GM12878 (cell line): ENCODE results near the gene ZBTB16. TPM values are rescaled to one million over a fixed set of nuclear protein-coding genes. Genes with fewer than 3 reads are reported as not detected.

Experiments
- ATAC-seq: fragments of 200-7000 bp; cut with Tn5 transposase; 3 replicates; pipeline ENCODE4 v1.9.1; 2020; ENCODE audit warnings: mild to moderate bottlenecking, moderate library complexity
- BruUV-seq: library from RNA; stranded (reverse); fragments of 400-500 nt; replicated peaks from 2 replicates; lab custom pipeline; 2021; lab: Mats Ljungman, UMichigan
- CTCF ChIA-PET: fragments of 300-600 bp; sonication (Branson Sonifier 250); formaldehyde crosslinking; extraction: SDS; loops from one replicate; lab custom pipeline; 2021; ENCODE audit warnings: inconsistent platforms; lab: Yijun Ruan, JAX
- POLR2A ChIA-PET: fragments of 350-600 bp; formaldehyde crosslinking; extraction: SDS; loops from one replicate; lab custom pipeline; 2021; ENCODE audit warnings: inconsistent platforms; lab: Charles Lee
- RAD21 ChIA-PET: fragments of 300-600 bp; sonication (Branson Sonifier 250); formaldehyde crosslinking; loops from one replicate; lab custom pipeline; 2023; ENCODE audit warnings: antibody characterized with exemption; ENCODE audit not compliant: unreplicated experiment; lab: Charles Lee
- SMC1A ChIA-PET: fragments of 300-600 bp; sonication (Branson Sonifier 250); formaldehyde crosslinking; loops from one replicate; lab custom pipeline; 2023; ENCODE audit not compliant: unreplicated experiment, uncharacterized antibody; lab: Charles Lee
- DNase-seq: peaks from one replicate; pipeline ENCODE4 v3.0.0-alpha.2; 2011; ENCODE audit warnings: low read depth, low spot score
- FAIRE-seq: peaks from 3 replicates; lab custom pipeline; 2011; peaks lifted over from hg19 to GRCh38; lab: Jason Lieb, UNC
- H2AFZ ChIP-seq: 2 replicates; pipeline ENCODE4 v1.6.0; 2011; ENCODE audit warnings: low read depth, low read length, control low read depth; ENCODE audit not compliant: control insufficient read depth
- H3K27ac ChIP-seq: 2 replicates; pipeline ENCODE4 v1.5.1; 2011; ENCODE audit warnings: control low read depth; ENCODE audit not compliant: control insufficient read depth, insufficient read depth
- H3K27me3 ChIP-seq, 2 experiments: replicated peaks in 1 of 2; 2 replicates each; pipeline versions ENCODE4 v1.6.0 to v1.6.1; 2011; ENCODE audit warnings: low read length in 1 of 2; ENCODE audit not compliant: control insufficient read depth in 2 of 2, insufficient read depth in 2 of 2
- H3K36me3 ChIP-seq, 2 experiments: 2 replicates each; pipeline ENCODE4 v1.5.1; 2011; ENCODE audit warnings: low read length in 1 of 2; ENCODE audit not compliant: control insufficient read depth in 2 of 2, insufficient read depth in 2 of 2
- H3K4me1 ChIP-seq: 2 replicates; pipeline ENCODE4 v1.6.1; 2011; ENCODE audit warnings: mild to moderate bottlenecking, low read length, moderate library complexity, mixed read lengths; ENCODE audit not compliant: control insufficient read depth, insufficient read depth
- H3K4me2 ChIP-seq: 2 replicates; pipeline ENCODE4 v1.6.0; 2011; ENCODE audit warnings: control low read depth; ENCODE audit not compliant: control insufficient read depth, insufficient read depth
- H3K4me3 ChIP-seq: fragments of 200-600 bp; sonication (generic); 2 replicates; pipeline ENCODE4 v1.5.1; 2016
- H3K79me2 ChIP-seq: 2 replicates; pipeline ENCODE4 v1.6.0; 2011; ENCODE audit warnings: low read length; ENCODE audit not compliant: control insufficient read depth, insufficient read depth
- H3K9ac ChIP-seq: 2 replicates; pipeline ENCODE4 v1.8.0; 2011; ENCODE audit warnings: low read length, control low read depth, mixed read lengths; ENCODE audit not compliant: control insufficient read depth, insufficient read depth
- H3K9me3 ChIP-seq: replicated peaks from 3 replicates; pipeline ENCODE4 v1.5.1; 2011; ENCODE audit warnings: mild to moderate bottlenecking, low read length; ENCODE audit not compliant: control insufficient read depth, insufficient read depth
- H4K20me1 ChIP-seq: 2 replicates; pipeline ENCODE4 v1.6.0; 2011; ENCODE audit not compliant: control insufficient read depth, insufficient read depth
- ATF7 ChIP-seq: fragments of 450-650 bp; IDR thresholded peaks from 2 replicates; pipeline ENCODE4 v1.6.1; 2016; ENCODE audit warnings: low read depth, mild to moderate bottlenecking
- CHD4 ChIP-seq: fragments of 200-600 bp; sonication (generic); IDR thresholded peaks from 2 replicates; pipeline ENCODE4 v1.6.1; 2016; ENCODE audit warnings: mild to moderate bottlenecking
- ESRRA ChIP-seq: IDR thresholded peaks from 2 replicates; pipeline ENCODE4 v1.6.1; 2012; ENCODE audit warnings: mild to moderate bottlenecking, low read length, improper control_type of control experiment
- EZH2 ChIP-seq: IDR thresholded peaks from 2 replicates; pipeline ENCODE4 v1.6.1; 2012; ENCODE audit warnings: low read depth, mild to moderate bottlenecking, control low read depth, inconsistent platforms, low read length, borderline replicate concordance; ENCODE audit not compliant: control insufficient read depth
- LARP7 ChIP-seq: fragments of 450-650 bp; IDR thresholded peaks from 2 replicates; pipeline ENCODE4 v1.6.1; 2017; ENCODE audit warnings: mild to moderate bottlenecking
- NRF1 ChIP-seq: conservative IDR thresholded peaks from 2 replicates; pipeline ENCODE4 v1.6.1; 2011; ENCODE audit warnings: mild to moderate bottlenecking, low read depth, low read length, improper control_type of control experiment
- YBX1 ChIP-seq: fragments of 450-650 bp; IDR thresholded peaks from 2 replicates; pipeline ENCODE4 v1.6.1; 2016; ENCODE audit warnings: antibody characterized with exemption
- YY1 ChIP-seq: IDR thresholded peaks from 2 replicates; pipeline ENCODE4 v1.6.1; 2011; ENCODE audit warnings: low read depth, mild to moderate bottlenecking, low read length
- ZBED1 ChIP-seq: IDR thresholded peaks from 2 replicates; pipeline ENCODE4 v1.6.1; 2016; ENCODE audit warnings: borderline replicate concordance
- ZNF274 ChIP-seq: IDR thresholded peaks from one replicate; pipeline ENCODE4 v1.8.0; 2011; ENCODE audit not compliant: insufficient read length, insufficient read depth
- ZNF384 ChIP-seq: IDR thresholded peaks from 2 replicates; pipeline ENCODE4 v1.6.1; 2012; ENCODE audit warnings: low read depth, mild to moderate bottlenecking, low read length, improper control_type of control experiment, borderline replicate concordance
- WGBS: methylation state at CpG from one replicate; pipeline ENCODE4 v1.1.6; 2016; ENCODE audit warnings: low lambda C conversion rate; ENCODE audit not compliant: insufficient replicate concordance, insufficient coverage; ENCODE audit errors: missing lambda C conversion rate; 5-methylcytosine and 5-hydroxymethylcytosine counted together
- in situ Hi-C: fragments of 300-500 bp; cut with MboI; formaldehyde crosslinking; loops from 9 replicates; pipeline ENCODE4 v1.14.3; 2018; ENCODE audit warnings: mixed read lengths
- intact Hi-C: fragments of 100-400 bp; cut with micrococcal nuclease; formaldehyde crosslinking; loops from one replicate; pipeline ENCODE4 v1.14.2; 2022; ENCODE audit not compliant: unreplicated experiment
- polyA plus RNA-seq, 11 experiments: library from polyadenylated mRNA; depleted of rRNA in 4 of 11; unstranded in 6 of 11; stranded (reverse) in 5 of 11; fragments of >200 nt; fragmentation: Nextera tagmentation in 4 of 11; fragmentation: Illumina TruSeq in 1 of 11; extraction: Ambion mirVana in 4 of 11; extraction: Trizol in 1 of 11; gene quantifications; 1 replicate in 1 of 11; 2 replicates in 10 of 11; pipeline versions ENCODE4 v1.2.1 to v1.2.3, GENCODE V29; 2011 to 2016; ENCODE audit warnings: inconsistent platforms in 2 of 11, missing spikeins in 2 of 11, low read depth in 1 of 11
- total RNA-seq, 4 experiments: library from RNA; depleted of rRNA in 3 of 4; stranded (reverse); fragments of >200 nt in 3 of 4; fragmentation: Illumina TruSeq in 1 of 4; extraction: Trizol in 1 of 4; gene quantifications; 2 replicates each; pipeline versions ENCODE4 v1.2.1 to v1.2.3, GENCODE V29; 2013 to 2021
- TF ChIP-seq, protein P1 (sequence below): IDR thresholded peaks from 2 replicates; pipeline ENCODE4 v1.6.1; 2012; ENCODE audit warnings: low read length, inconsistent platforms
- TF ChIP-seq, protein P2 (sequence below): IDR thresholded peaks from 2 replicates; pipeline ENCODE4 v1.6.1; 2012; ENCODE audit warnings: improper control_type of control experiment, low read depth, low read length; ENCODE audit not compliant: insufficient replicate concordance

ZBTB16 gene
- total and polyA plus RNA-seq, 10 of the 15 experiments (the other 5 are each of a cell fraction or from before 2014, with no cell fraction given): 0.38 TPM; not detected in 9

DNA sequence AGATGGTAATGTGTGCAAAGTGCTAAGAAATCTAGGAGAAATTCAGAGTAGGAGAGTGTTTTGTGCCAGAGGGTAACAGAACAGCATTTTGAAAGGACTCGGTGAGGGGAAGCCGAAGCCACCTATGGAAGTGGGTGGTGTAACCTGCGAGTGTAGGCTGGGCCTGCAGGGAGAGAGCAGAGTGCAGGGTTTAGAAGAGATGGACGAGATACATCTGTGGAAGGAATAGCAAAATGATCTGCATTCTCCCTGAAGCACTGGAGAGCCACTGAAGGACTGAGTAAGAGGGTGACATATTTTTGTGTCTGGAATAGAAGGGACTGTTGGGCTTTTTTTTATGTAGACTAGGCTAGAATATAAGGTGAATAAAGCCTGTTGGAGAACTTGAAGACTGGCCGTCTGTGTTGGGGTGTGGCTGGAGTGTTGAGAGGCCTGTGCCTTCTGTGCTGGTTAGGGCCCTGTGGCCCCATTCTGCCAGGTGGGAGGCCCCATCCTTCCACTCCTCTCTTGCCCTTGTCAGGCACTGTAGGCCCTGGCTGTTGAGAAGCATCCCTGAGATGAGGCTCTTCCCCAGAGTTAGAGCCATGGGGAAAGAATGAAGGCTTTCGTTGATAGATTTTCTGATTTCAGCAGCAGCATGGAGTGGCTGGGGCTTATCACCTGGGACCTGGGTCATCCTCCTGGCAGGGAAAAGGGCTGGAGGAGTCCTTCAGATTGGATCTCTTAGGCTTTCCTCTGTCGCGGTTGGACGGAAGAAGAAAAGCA is 102.2 kb downstream of the ZBTB16 start:
- intact Hi-C loops: no loop called here
- Histone ChIP-seq H3K4me2 (no peak overlapping the region), H4K20me1 (no peaks in the 10 kb centered on the region), H3K9me3 (no peaks in the 10 kb centered on the region), H2AFZ (no peak overlapping the region), H3K27me3 (no peaks in the 10 kb centered on the region; a peak in 2 of 4 replicates), H3K36me3 (no peaks in the 10 kb centered on the region), H3K79me2 (no peaks in the 10 kb centered on the region), H3K9ac (no peak overlapping the region), H3K4me3 (no peak overlapping the region), H3K4me1 (peaks cover 6% of the 10 kb centered on the region; the same call in 1 of the 2 replicates), H3K27ac (no peak overlapping the region)
- no peak for FAIRE-seq
- ATAC-seq: no peak
- POLR2A ChIA-PET: interaction anchor here (0.5 kb wide), 1 partner anchor 285 kb away, joined by 3 read pairs; no protein-coding TSS in a partner anchor
- WGBS: 53% methylated on average over 9 of the region's 9 CpGs
- in situ Hi-C loops: no loop called here
- SMC1A ChIA-PET: no interaction called here
- RAD21 ChIA-PET: no interaction called here
- CTCF ChIA-PET: no interaction called here
- BruUV-seq: no TSS peak
- no peak for DNase-seq
- TF ChIP-seq NRF1 (no peak), ESRRA (no peak), ZNF384 (no peak), YBX1 (no peak), CHD4 (no peak), ATF7 (no peak), YY1 (no peak), ZNF274 (no peak), EZH2 (no peak), LARP7 (no peak), ZBED1 (no peak)
- TF ChIP-seq, protein P1, sequence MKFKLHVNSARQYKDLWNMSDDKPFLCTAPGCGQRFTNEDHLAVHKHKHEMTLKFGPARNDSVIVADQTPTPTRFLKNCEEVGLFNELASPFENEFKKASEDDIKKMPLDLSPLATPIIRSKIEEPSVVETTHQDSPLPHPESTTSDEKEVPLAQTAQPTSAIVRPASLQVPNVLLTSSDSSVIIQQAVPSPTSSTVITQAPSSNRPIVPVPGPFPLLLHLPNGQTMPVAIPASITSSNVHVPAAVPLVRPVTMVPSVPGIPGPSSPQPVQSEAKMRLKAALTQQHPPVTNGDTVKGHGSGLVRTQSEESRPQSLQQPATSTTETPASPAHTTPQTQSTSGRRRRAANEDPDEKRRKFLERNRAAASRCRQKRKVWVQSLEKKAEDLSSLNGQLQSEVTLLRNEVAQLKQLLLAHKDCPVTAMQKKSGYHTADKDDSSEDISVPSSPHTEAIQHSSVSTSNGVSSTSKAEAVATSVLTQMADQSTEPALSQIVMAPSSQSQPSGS: no peak
- TF ChIP-seq, protein P2, sequence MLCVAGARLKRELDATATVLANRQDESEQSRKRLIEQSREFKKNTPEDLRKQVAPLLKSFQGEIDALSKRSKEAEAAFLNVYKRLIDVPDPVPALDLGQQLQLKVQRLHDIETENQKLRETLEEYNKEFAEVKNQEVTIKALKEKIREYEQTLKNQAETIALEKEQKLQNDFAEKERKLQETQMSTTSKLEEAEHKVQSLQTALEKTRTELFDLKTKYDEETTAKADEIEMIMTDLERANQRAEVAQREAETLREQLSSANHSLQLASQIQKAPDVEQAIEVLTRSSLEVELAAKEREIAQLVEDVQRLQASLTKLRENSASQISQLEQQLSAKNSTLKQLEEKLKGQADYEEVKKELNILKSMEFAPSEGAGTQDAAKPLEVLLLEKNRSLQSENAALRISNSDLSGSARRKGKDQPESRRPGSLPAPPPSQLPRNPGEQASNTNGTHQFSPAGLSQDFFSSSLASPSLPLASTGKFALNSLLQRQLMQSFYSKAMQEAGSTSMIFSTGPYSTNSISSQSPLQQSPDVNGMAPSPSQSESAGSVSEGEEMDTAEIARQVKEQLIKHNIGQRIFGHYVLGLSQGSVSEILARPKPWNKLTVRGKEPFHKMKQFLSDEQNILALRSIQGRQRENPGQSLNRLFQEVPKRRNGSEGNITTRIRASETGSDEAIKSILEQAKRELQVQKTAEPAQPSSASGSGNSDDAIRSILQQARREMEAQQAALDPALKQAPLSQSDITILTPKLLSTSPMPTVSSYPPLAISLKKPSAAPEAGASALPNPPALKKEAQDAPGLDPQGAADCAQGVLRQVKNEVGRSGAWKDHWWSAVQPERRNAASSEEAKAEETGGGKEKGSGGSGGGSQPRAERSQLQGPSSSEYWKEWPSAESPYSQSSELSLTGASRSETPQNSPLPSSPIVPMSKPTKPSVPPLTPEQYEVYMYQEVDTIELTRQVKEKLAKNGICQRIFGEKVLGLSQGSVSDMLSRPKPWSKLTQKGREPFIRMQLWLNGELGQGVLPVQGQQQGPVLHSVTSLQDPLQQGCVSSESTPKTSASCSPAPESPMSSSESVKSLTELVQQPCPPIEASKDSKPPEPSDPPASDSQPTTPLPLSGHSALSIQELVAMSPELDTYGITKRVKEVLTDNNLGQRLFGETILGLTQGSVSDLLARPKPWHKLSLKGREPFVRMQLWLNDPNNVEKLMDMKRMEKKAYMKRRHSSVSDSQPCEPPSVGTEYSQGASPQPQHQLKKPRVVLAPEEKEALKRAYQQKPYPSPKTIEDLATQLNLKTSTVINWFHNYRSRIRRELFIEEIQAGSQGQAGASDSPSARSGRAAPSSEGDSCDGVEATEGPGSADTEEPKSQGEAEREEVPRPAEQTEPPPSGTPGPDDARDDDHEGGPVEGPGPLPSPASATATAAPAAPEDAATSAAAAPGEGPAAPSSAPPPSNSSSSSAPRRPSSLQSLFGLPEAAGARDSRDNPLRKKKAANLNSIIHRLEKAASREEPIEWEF: no peak
